Left ventricle myocardium inferior (tissue), 1 donor: ENCODE measurements around the gene ELK3. TPM values are rescaled to one million over a fixed set of nuclear protein-coding genes. Genes with fewer than 3 reads are reported as not detected.

Source experiments
- DNase-seq: peaks from one replicate; pipeline ENCODE4 v3.0.0-alpha.2; 2020
- H3K27ac ChIP-seq: fragments of 200-600 bp; replicated peaks from 2 replicates; pipeline ENCODE4 v1.8.0; 2021
- H3K27me3 ChIP-seq: fragments of 200-600 bp; 2 replicates; pipeline ENCODE4 v1.8.0; 2021; ENCODE audit warnings: low read depth
- H3K36me3 ChIP-seq: fragments of 200-600 bp; 2 replicates; pipeline ENCODE4 v1.8.0; 2021
- H3K4me1 ChIP-seq: fragments of 200-600 bp; 2 replicates; pipeline ENCODE4 v1.8.0; 2021
- H3K4me3 ChIP-seq: fragments of 200-600 bp; 2 replicates; pipeline ENCODE4 v1.8.0; 2021; ENCODE audit warnings: mild to moderate bottlenecking, moderate library complexity
- H3K9me3 ChIP-seq: fragments of 200-600 bp; replicated peaks from 2 replicates; pipeline ENCODE4 v1.8.0; 2021
- CTCF ChIP-seq: fragments of 200-600 bp; IDR thresholded peaks from 2 replicates; pipeline ENCODE4 v1.8.0; 2021; ENCODE audit warnings: antibody characterized with exemption, mild to moderate bottlenecking, borderline replicate concordance
- intact Hi-C: fragments of 100-400 bp; cut with micrococcal nuclease; formaldehyde crosslinking; loops from one replicate; pipeline ENCODE4 v1.11.0; 2022
- total RNA-seq: library from RNA; stranded (reverse); fragmentation: NEBNext Ultra II Directional; extraction: Animal tissue kit (Norgen Biotek cat#: 25700); gene quantifications from one replicate; pipeline ENCODE4 v1.2.1, GENCODE V29; 2021
- donor health status: DM: no; HTN: yes; CAD: no; lungs with severe emphysema.

The ELK3 gene
- total RNA-seq, 1 donor from 2014 or later = 17.1 TPM

- peaks cover 5% of the 10 kb centered on the region for H3K9me3 ChIP-seq
- DNase-seq = no peak
- TF ChIP-seq CTCF = no peak
- H3K27ac ChIP-seq = no peak overlapping the region
- no peak overlapping the region for H3K4me3 ChIP-seq
- intact Hi-C loops = no loop called here
- no peaks in the 10 kb centered on the region for H3K36me3 ChIP-seq
- H3K27me3 ChIP-seq = no peaks in the 10 kb centered on the region
- peaks cover 5% of the 10 kb centered on the region for H3K4me1 ChIP-seq
These were observed 6.2 kb upstream of the ELK3 start for GRCh38 chr12:96187956-96188355.

GRCh38 chr12:96189781-96190180 lies 4.4 kb upstream of the ELK3 start:
- Histone ChIP-seq H3K9me3 (peaks cover 5% of the 10 kb centered on the region), H3K27me3 (no peaks in the 10 kb centered on the region), H3K27ac (no peak overlapping the region), H3K4me3 (no peak overlapping the region), H3K4me1 (peaks cover 16% of the 10 kb centered on the region), H3K36me3 (no peaks in the 10 kb centered on the region)
- TF ChIP-seq CTCF = no peak
- DNase-seq = no peak
- intact Hi-C loops = no loop called here

GRCh38 chr12:96190413-96191108 lies 3.6 kb upstream of the ELK3 start:
- DNase-seq = no peak
- no peak overlapping the region for H3K27ac ChIP-seq
- intact Hi-C loops = no loop called here

GRCh38 chr12:96192926-96193573 lies 1.1 kb upstream of the ELK3 start:
- no peak for TF ChIP-seq CTCF
- Histone ChIP-seq H3K27ac (peak overlapping the region; percentile 85), H3K27me3 (no peaks in the 10 kb centered on the region), H3K4me1 (peaks cover 45% of the 10 kb centered on the region), H3K9me3 (peaks cover 5% of the 10 kb centered on the region), H3K36me3 (no peaks in the 10 kb centered on the region), H3K4me3 (peak overlapping the region; percentile 88)
- DNase-seq = no peak
- intact Hi-C loops = no loop called here

More at GRCh38 chr12:96190413-96191108, 3.6 kb upstream of the ELK3 start:
- Histone ChIP-seq H3K36me3 (no peaks in the 10 kb centered on the region), H3K9me3 (peaks cover 5% of the 10 kb centered on the region), H3K4me1 (peaks cover 23% of the 10 kb centered on the region), H3K4me3 (no peak overlapping the region), H3K27me3 (no peaks in the 10 kb centered on the region)
- TF ChIP-seq CTCF = no peak

GRCh38 chr12:96194576-96194889 lies 358 bp downstream of the ELK3 start:
- no peaks in the 10 kb centered on the region for H3K27me3 ChIP-seq
- peaks cover 60% of the 10 kb centered on the region for H3K4me1 ChIP-seq

More at GRCh38 chr12:96194576-96194889, 358 bp downstream of the ELK3 start:
- H3K36me3 ChIP-seq = no peaks in the 10 kb centered on the region
- no peak for DNase-seq
- peak overlapping the region; percentile 85 for H3K27ac ChIP-seq
- no peak for TF ChIP-seq CTCF
- intact Hi-C loops = no loop called here
- peak overlapping the region; percentile 88 for H3K4me3 ChIP-seq
- H3K9me3 ChIP-seq = peaks cover 5% of the 10 kb centered on the region
